DOHH2 (cell line): ENCODE results near the gene EEFSEC.

Experiments used
- H3F3A ChIP-seq: fragments of 200-600 bp; sonication (generic), shearing (Covaris generic); 2 replicates; pipeline ENCODE4 v1.6.0; 2016; ENCODE audit warnings: antibody characterized with exemption, mild to moderate bottlenecking; ENCODE audit not compliant: control insufficient read depth, insufficient read depth
- H3K27ac ChIP-seq: fragments of 200-600 bp; sonication (generic); 2 replicates; pipeline ENCODE4 v1.5.1; 2014; ENCODE audit warnings: low read depth, mild to moderate bottlenecking, low read length, moderate library complexity
- H3K27me3 ChIP-seq: fragments of 200-600 bp; sonication (generic); 2 replicates; pipeline ENCODE4 v1.6.1; 2014; ENCODE audit warnings: mild to moderate bottlenecking, low read length, mixed read lengths; ENCODE audit not compliant: control insufficient read depth
- H3K36me3 ChIP-seq: fragments of 200-600 bp; sonication (generic); 2 replicates; pipeline ENCODE4 v1.6.1; 2014; ENCODE audit warnings: mild to moderate bottlenecking, low read length, moderate library complexity, mixed read lengths; ENCODE audit not compliant: control insufficient read depth
- H3K4me1 ChIP-seq: fragments of 200-600 bp; sonication (generic); 2 replicates; pipeline ENCODE4 v1.6.1; 2014; ENCODE audit warnings: mild to moderate bottlenecking, low read length, mixed read lengths; ENCODE audit not compliant: control insufficient read depth
- H3K4me2 ChIP-seq: fragments of 200-600 bp; sonication (generic); 2 replicates; pipeline ENCODE4 v1.6.0; 2014; ENCODE audit warnings: mild to moderate bottlenecking, low read length, moderate library complexity
- H3K4me3 ChIP-seq: fragments of 200-600 bp; sonication (generic); 2 replicates; pipeline ENCODE4 v1.5.1; 2014; ENCODE audit warnings: mild to moderate bottlenecking, low read length, mixed read lengths
- H3K79me2 ChIP-seq: fragments of 200-600 bp; sonication (generic); 2 replicates; pipeline ENCODE4 v1.6.1; 2014; ENCODE audit warnings: mild to moderate bottlenecking, low read length, mixed read lengths; ENCODE audit not compliant: control insufficient read depth
- H3K9me2 ChIP-seq: fragments of 200-600 bp; sonication (generic); replicated peaks from 2 replicates; pipeline ENCODE4 v1.6.1; 2014; ENCODE audit warnings: mild to moderate bottlenecking, low read length, mixed read lengths; ENCODE audit not compliant: control insufficient read depth
- H3K9me3 ChIP-seq: fragments of 200-600 bp; sonication (generic); 2 replicates; pipeline ENCODE4 v1.6.1; 2014; ENCODE audit warnings: antibody characterized with exemption, low read length, mixed read lengths; ENCODE audit not compliant: control insufficient read depth, insufficient read depth
- H4K20me1 ChIP-seq: fragments of 200-600 bp; sonication (generic); 2 replicates; pipeline ENCODE4 v1.6.0; 2014; ENCODE audit warnings: low read depth, mild to moderate bottlenecking, antibody characterized with exemption, low read length, moderate library complexity; ENCODE audit not compliant: control insufficient read depth, insufficient read depth
- EZH2phosphoT487 ChIP-seq: fragments of 200-600 bp; sonication (generic); IDR thresholded peaks from 2 replicates; pipeline ENCODE4 v1.6.1; 2017; ENCODE audit warnings: borderline replicate concordance, mild to moderate bottlenecking, antibody characterized with exemption, low read length, moderate library complexity, mixed read lengths
- TF ChIP-seq, protein P1 (sequence below): fragments of 200-600 bp; sonication (generic); IDR thresholded peaks from one replicate; pipeline ENCODE4 v1.5.1; 2014; ENCODE audit warnings: antibody characterized with exemption, mild to moderate bottlenecking, low read depth, low read length; ENCODE audit not compliant: poor library complexity, severe bottlenecking

Gene EEFSEC

DNA sequence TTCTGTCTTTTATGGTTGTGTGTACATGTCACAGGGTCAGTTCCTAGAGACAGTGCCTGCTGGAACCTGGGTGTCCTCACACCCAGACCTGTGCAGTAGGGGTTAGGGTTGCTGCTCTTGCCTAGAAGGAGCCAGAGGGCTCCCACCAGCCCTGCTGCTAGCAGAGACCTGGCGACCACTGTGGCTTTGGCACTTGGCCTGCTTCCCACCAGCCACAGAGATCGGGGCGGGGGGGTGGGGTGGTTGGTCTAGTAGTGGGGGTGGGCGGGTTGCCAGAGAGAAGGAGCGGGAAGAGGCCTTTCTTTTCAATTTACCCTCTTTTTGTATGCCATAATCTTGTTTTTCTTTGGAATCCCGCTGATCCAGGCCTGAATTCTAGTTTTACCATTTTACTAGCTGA, 29.4 kb downstream of the EEFSEC start:
- Histone ChIP-seq H3K4me1 (peaks cover 15% of the 10 kb centered on the region), H3K27ac (no peak overlapping the region), H3K4me2 (no peak overlapping the region), H3K4me3 (no peak overlapping the region), H4K20me1 (peaks cover 15% of the 10 kb centered on the region; the same call in 1 of the 2 replicates), H3K79me2 (peaks cover 64% of the 10 kb centered on the region), H3K27me3 (no peaks in the 10 kb centered on the region), H3K9me3 (no peaks in the 10 kb centered on the region), H3K36me3 (no peaks in the 10 kb centered on the region), H3F3A (no peaks in the 10 kb centered on the region), H3K9me2 (no peaks in the 10 kb centered on the region)
- no peak for TF ChIP-seq EZH2phosphoT487
- TF ChIP-seq, protein P1, sequence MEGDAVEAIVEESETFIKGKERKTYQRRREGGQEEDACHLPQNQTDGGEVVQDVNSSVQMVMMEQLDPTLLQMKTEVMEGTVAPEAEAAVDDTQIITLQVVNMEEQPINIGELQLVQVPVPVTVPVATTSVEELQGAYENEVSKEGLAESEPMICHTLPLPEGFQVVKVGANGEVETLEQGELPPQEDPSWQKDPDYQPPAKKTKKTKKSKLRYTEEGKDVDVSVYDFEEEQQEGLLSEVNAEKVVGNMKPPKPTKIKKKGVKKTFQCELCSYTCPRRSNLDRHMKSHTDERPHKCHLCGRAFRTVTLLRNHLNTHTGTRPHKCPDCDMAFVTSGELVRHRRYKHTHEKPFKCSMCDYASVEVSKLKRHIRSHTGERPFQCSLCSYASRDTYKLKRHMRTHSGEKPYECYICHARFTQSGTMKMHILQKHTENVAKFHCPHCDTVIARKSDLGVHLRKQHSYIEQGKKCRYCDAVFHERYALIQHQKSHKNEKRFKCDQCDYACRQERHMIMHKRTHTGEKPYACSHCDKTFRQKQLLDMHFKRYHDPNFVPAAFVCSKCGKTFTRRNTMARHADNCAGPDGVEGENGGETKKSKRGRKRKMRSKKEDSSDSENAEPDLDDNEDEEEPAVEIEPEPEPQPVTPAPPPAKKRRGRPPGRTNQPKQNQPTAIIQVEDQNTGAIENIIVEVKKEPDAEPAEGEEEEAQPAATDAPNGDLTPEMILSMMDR = no peak

DNA sequence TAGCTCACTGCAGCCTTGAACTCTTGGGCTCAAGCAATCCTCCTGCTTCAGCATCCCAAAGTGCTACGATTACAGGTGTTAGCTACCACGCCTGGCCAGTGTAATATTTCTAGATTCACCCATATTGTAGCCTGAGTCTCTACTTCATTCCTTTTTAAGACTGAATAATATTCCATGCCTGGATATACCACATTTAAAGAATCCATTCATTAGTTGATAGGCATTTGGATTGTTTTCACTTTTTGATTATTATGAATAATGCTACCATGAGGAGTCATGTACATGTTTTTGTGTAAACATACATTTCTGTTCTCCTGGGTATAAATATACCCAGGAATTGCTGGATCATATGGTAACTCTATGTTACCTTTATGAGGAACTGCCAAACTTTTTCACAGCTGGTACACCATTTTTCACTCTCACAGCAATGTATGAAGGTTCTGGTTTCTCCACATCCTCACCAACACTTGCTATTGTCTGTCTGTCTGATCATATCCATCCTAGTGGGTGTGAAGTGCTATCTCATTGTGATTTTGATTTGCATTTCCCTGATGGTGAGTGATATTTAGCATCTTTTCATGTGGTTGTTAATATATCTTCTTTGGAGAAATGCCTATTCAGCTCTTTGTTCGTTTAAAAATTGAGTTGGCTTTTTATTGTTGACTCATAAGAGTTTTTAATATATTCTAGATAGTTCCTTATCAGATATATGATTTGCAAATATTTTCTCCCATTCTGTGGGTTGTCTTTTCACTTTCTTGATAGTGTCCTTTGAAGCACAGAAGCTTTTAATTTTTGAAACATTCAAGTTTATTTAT, 32.6 kb downstream of the EEFSEC start:
- no peaks in the 10 kb centered on the region for H3K9me3 ChIP-seq
- no peak overlapping the region for H3K27ac ChIP-seq
- peaks cover 10% of the 10 kb centered on the region; the same call in 1 of the 2 replicates for H3K4me1 ChIP-seq
- no peak overlapping the region for H3K4me3 ChIP-seq
- H3K9me2 ChIP-seq = no peaks in the 10 kb centered on the region
- H3K79me2 ChIP-seq = peaks cover 51% of the 10 kb centered on the region
- no peak overlapping the region for H3K4me2 ChIP-seq
- no peaks in the 10 kb centered on the region for H3F3A ChIP-seq
- no peaks in the 10 kb centered on the region for H3K27me3 ChIP-seq
- peaks cover 15% of the 10 kb centered on the region; the same call in 1 of the 2 replicates for H4K20me1 ChIP-seq
- H3K36me3 ChIP-seq = no peaks in the 10 kb centered on the region
- no peak for TF ChIP-seq EZH2phosphoT487
- TF ChIP-seq, protein P1 = no peak

DNA sequence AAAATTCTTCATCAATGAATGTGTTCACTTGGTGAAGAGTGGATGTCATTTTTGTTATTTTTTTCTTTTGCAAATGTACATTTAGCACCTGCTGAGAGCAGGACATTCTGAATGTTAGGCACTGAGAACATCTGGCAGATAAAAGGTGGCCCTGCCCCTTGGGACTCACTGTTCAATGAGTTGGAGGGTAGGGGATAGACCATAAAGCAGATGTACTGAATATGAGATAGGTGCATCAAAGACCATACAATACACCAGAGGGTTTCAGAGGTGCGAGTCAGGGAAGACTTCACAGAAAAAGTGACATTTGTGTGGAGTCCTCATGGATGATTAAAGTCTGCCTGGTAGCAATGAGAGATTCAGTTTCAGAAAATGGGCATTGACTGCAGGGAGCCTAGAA, 34.2 kb downstream of the EEFSEC start:
- Histone ChIP-seq H3K4me1 (peaks cover 10% of the 10 kb centered on the region; the same call in 1 of the 2 replicates), H3K4me2 (no peak overlapping the region), H3K79me2 (peaks cover 47% of the 10 kb centered on the region), H3K4me3 (no peak overlapping the region), H3F3A (no peaks in the 10 kb centered on the region), H3K9me3 (no peaks in the 10 kb centered on the region), H4K20me1 (peaks cover 15% of the 10 kb centered on the region; the same call in 1 of the 2 replicates), H3K27ac (no peak overlapping the region), H3K9me2 (no peaks in the 10 kb centered on the region), H3K36me3 (no peaks in the 10 kb centered on the region), H3K27me3 (no peaks in the 10 kb centered on the region)
- TF ChIP-seq, protein P1 = no peak
- no peak for TF ChIP-seq EZH2phosphoT487
